Type B pancreatic cell (in vitro differentiated cells): Measurements from ENCODE around the gene ARVCF. TPM values are rescaled to one million over a fixed set of nuclear protein-coding genes. Genes with fewer than 3 reads are reported as not detected.

Source experiments
- DNase-seq: peaks from one replicate; pipeline ENCODE4 v3.0.0; 2021; ENCODE audit warnings: mixed read lengths; ENCODE audit not compliant: unreplicated experiment; ENCODE audit errors: extremely low spot score
- H3K27ac Mint-ChIP-seq: 2 replicates; pipeline ENCODE4 v1.8.0; 2021; ENCODE audit warnings: mild to moderate bottlenecking, mixed read lengths
- H3K27me3 Mint-ChIP-seq: 2 replicates; pipeline ENCODE4 v1.8.0; 2021; ENCODE audit warnings: mixed read lengths
- H3K36me3 Mint-ChIP-seq: 2 replicates; pipeline ENCODE4 v1.8.0; 2021; ENCODE audit warnings: mixed read lengths
- H3K4me1 Mint-ChIP-seq: one replicate; pipeline ENCODE4 v1.8.0; 2021; ENCODE audit warnings: mixed read lengths; ENCODE audit not compliant: unreplicated experiment
- H3K4me3 Mint-ChIP-seq: 2 replicates; pipeline ENCODE4 v1.8.0; 2021; ENCODE audit warnings: mild to moderate bottlenecking, mixed read lengths
- H3K9me3 Mint-ChIP-seq: 2 replicates; pipeline ENCODE4 v1.8.0; 2021; ENCODE audit warnings: mixed read lengths
- total RNA-seq: library from RNA; stranded (reverse); gene quantifications from 2 replicates; pipeline ENCODE4 v1.2.1, GENCODE V29; 2021; ENCODE audit warnings: low replicate concordance
- TF ChIP-seq, protein P1 (sequence below): fragments of 200-600 bp; sonication (generic); conservative IDR thresholded peaks from 2 replicates; pipeline ENCODE4 v1.5.0; 2021; ENCODE audit warnings: antibody characterized with exemption, mild to moderate bottlenecking

The ARVCF gene
- total RNA-seq, 1 donor from 2014 or later: 55.3 TPM

GRCh38 chr22:19993926-19994325, 22.7 kb downstream of the ARVCF start:
- Mint-ChIP-seq H3K36me3 (no peaks in the 10 kb centered on the region), H3K27me3 (no peaks in the 10 kb centered on the region), H3K4me3 (no peak overlapping the region), H3K9me3 (no peaks in the 10 kb centered on the region), H3K4me1 (peaks cover 9% of the 10 kb centered on the region), H3K27ac (no peak overlapping the region)
- TF ChIP-seq, protein P1, sequence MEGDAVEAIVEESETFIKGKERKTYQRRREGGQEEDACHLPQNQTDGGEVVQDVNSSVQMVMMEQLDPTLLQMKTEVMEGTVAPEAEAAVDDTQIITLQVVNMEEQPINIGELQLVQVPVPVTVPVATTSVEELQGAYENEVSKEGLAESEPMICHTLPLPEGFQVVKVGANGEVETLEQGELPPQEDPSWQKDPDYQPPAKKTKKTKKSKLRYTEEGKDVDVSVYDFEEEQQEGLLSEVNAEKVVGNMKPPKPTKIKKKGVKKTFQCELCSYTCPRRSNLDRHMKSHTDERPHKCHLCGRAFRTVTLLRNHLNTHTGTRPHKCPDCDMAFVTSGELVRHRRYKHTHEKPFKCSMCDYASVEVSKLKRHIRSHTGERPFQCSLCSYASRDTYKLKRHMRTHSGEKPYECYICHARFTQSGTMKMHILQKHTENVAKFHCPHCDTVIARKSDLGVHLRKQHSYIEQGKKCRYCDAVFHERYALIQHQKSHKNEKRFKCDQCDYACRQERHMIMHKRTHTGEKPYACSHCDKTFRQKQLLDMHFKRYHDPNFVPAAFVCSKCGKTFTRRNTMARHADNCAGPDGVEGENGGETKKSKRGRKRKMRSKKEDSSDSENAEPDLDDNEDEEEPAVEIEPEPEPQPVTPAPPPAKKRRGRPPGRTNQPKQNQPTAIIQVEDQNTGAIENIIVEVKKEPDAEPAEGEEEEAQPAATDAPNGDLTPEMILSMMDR: no peak
- DNase-seq: no peak

GRCh38 chr22:19992921-19993355, 23.7 kb downstream of the ARVCF start:
- Mint-ChIP-seq H3K4me3 (no peak overlapping the region), H3K36me3 (no peaks in the 10 kb centered on the region), H3K27me3 (no peaks in the 10 kb centered on the region), H3K27ac (no peak overlapping the region), H3K9me3 (no peaks in the 10 kb centered on the region), H3K4me1 (peaks cover 4% of the 10 kb centered on the region)
- DNase-seq: no peak
- TF ChIP-seq, protein P1: no peak

- TF ChIP-seq, protein P1: no peak
- Mint-ChIP-seq H3K9me3 (no peaks in the 10 kb centered on the region), H3K27me3 (no peaks in the 10 kb centered on the region), H3K4me3 (no peak overlapping the region), H3K4me1 (peaks cover 4% of the 10 kb centered on the region), H3K36me3 (no peaks in the 10 kb centered on the region), H3K27ac (no peak overlapping the region)
- DNase-seq: no peak
Observed at GRCh38 chr22:19992481-19992911, 24.1 kb downstream of the ARVCF start.

- Mint-ChIP-seq H3K27ac (no peak overlapping the region), H3K4me3 (no peak overlapping the region), H3K9me3 (no peaks in the 10 kb centered on the region), H3K4me1 (peaks cover 4% of the 10 kb centered on the region), H3K36me3 (no peaks in the 10 kb centered on the region), H3K27me3 (no peaks in the 10 kb centered on the region)
- no peak for DNase-seq
- TF ChIP-seq, protein P1: no peak
Observed at GRCh38 chr22:19991645-19992451, 24.8 kb downstream of the ARVCF start.

DNA sequence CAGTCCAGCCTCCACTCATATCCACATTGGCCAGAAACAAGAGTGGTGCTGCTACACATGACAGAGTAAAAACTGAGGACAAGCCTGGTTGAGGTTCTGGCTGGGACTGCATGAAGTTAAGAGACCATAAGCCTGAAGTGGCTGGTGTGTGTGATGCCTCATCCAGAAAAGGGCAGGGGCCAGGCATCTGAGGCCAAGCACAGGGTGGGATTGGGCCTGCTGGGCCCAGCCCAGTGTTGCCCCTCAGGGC, 25.3 kb downstream of the ARVCF start:
- H3K27me3 Mint-ChIP-seq: no peaks in the 10 kb centered on the region
- H3K9me3 Mint-ChIP-seq: no peaks in the 10 kb centered on the region
- no peaks in the 10 kb centered on the region for H3K36me3 Mint-ChIP-seq
- DNase-seq: no peak
- H3K27ac Mint-ChIP-seq: no peak overlapping the region
- no peak overlapping the region for H3K4me3 Mint-ChIP-seq
- H3K4me1 Mint-ChIP-seq: peaks cover 2% of the 10 kb centered on the region
- TF ChIP-seq, protein P1: no peak
